GM23338 (cell line): ENCODE measurements around the gene ETV4. TPM values are rescaled to one million over a fixed set of nuclear protein-coding genes. Genes with fewer than 3 reads are reported as not detected.
A peak's percentile ranks its signal among the peaks of the same experiment; 100 is the strongest.

Source experiments
- ATAC-seq: fragments of 200-7000 bp; cut with Tn5 transposase; 3 replicates; pipeline ENCODE4 v1.9.1; 2020
- DNase-seq: peaks from one replicate; pipeline ENCODE4 v3.0.0-alpha.2; 2015; ENCODE audit warnings: low spot score
- H2AFZ ChIP-seq: fragments of 200-600 bp; sonication (generic); 2 replicates; pipeline ENCODE4 v1.8.0; 2016; ENCODE audit warnings: antibody characterized with exemption, mild to moderate bottlenecking, moderate library complexity
- H3F3A ChIP-seq: fragments of 200-600 bp; sonication (generic); replicated peaks from 2 replicates; pipeline ENCODE4 v1.8.0; 2017; ENCODE audit warnings: antibody characterized with exemption, mixed run types, low read depth
- H3K27ac ChIP-seq: fragments of 200-600 bp; sonication (generic); 2 replicates; pipeline ENCODE4 v1.6.1; 2016; ENCODE audit warnings: low read depth
- H3K27me3 ChIP-seq: fragments of 200-600 bp; sonication (generic); 2 replicates; pipeline ENCODE4 v1.8.0; 2016; ENCODE audit warnings: mild to moderate bottlenecking, mixed run types, moderate library complexity; ENCODE audit not compliant: insufficient read depth
- H3K36me3 ChIP-seq: fragments of 200-600 bp; sonication (generic); 2 replicates; pipeline ENCODE4 v1.8.0; 2016; ENCODE audit warnings: mild to moderate bottlenecking; ENCODE audit not compliant: insufficient read depth
- H3K4me1 ChIP-seq: fragments of 200-600 bp; sonication (generic); 2 replicates; pipeline ENCODE4 v1.8.0; 2016; ENCODE audit warnings: mild to moderate bottlenecking, moderate library complexity; ENCODE audit not compliant: insufficient read depth
- H3K4me2 ChIP-seq: fragments of 200-600 bp; sonication (generic); 2 replicates; pipeline ENCODE4 v1.7.1; 2017; ENCODE audit warnings: mixed run types
- H3K4me3 ChIP-seq: fragments of 200-600 bp; sonication (generic); 2 replicates; pipeline ENCODE4 v1.6.1; 2016; ENCODE audit warnings: mixed run types
- H3K79me2 ChIP-seq: fragments of 200-600 bp; sonication (generic); replicated peaks from 2 replicates; pipeline ENCODE4 v1.8.0; 2017; ENCODE audit warnings: mild to moderate bottlenecking; ENCODE audit not compliant: insufficient read depth
- H3K9me2 ChIP-seq: fragments of 200-600 bp; sonication (generic); 2 replicates; pipeline ENCODE4 v1.8.0; 2017; ENCODE audit not compliant: insufficient read depth
- H4K20me1 ChIP-seq: fragments of 200-600 bp; sonication (generic); replicated peaks from 2 replicates; pipeline ENCODE4 v1.8.0; 2017; ENCODE audit warnings: mild to moderate bottlenecking; ENCODE audit not compliant: insufficient read depth
- H3K27ac Mint-ChIP-seq: 2 replicates; pipeline ENCODE4 v1.8.0; 2020; ENCODE audit warnings: inconsistent platforms, mild to moderate bottlenecking, moderate library complexity, mixed read lengths
- H3K27me3 Mint-ChIP-seq: 3 replicates; pipeline ENCODE4 v1.8.0; 2022; ENCODE audit warnings: low read depth, mild to moderate bottlenecking, moderate library complexity, mixed read lengths, inconsistent platforms; ENCODE audit not compliant: insufficient read depth, poor library complexity
- H3K36me3 Mint-ChIP-seq: 3 replicates; pipeline ENCODE4 v1.8.0; 2021; ENCODE audit warnings: low read depth, mild to moderate bottlenecking, inconsistent platforms, moderate library complexity, mixed read lengths
- H3K4me1 Mint-ChIP-seq: 3 replicates; pipeline ENCODE4 v1.8.0; 2020; ENCODE audit warnings: mild to moderate bottlenecking, inconsistent platforms, mixed read lengths
- H3K4me3 Mint-ChIP-seq: 3 replicates; pipeline ENCODE4 v1.8.0; 2021; ENCODE audit warnings: moderate library complexity, mild to moderate bottlenecking, inconsistent platforms, mixed read lengths
- H3K9me3 Mint-ChIP-seq: 3 replicates; pipeline ENCODE4 v1.8.0; 2020; ENCODE audit warnings: moderate library complexity, mild to moderate bottlenecking, inconsistent platforms, mixed read lengths
- EZH2phosphoT487 ChIP-seq: fragments of 200-600 bp; sonication (generic); IDR thresholded peaks from one replicate; pipeline ENCODE4 v1.8.1; 2018; ENCODE audit warnings: antibody characterized with exemption; ENCODE audit not compliant: unreplicated experiment
- NANOG ChIP-seq: IDR thresholded peaks from 2 replicates; pipeline ENCODE4 v1.6.1; 2016; ENCODE audit warnings: antibody characterized with exemption, borderline replicate concordance
- POLR2AphosphoS5 ChIP-seq: IDR thresholded peaks from 2 replicates; pipeline ENCODE4 v1.6.1; 2016; ENCODE audit warnings: antibody characterized with exemption, low read depth
- REST ChIP-seq: IDR thresholded peaks from one replicate; pipeline ENCODE4 v1.6.1; 2018; ENCODE audit warnings: antibody characterized with exemption; ENCODE audit not compliant: unreplicated experiment
- polyA plus RNA-seq: library from polyadenylated mRNA; unstranded; fragments of >200 nt; fragmentation: Nextera tagmentation; extraction: Ambion mirVana; gene quantifications from 2 replicates; pipeline ENCODE4 v1.2.1, GENCODE V29; 2016
- total RNA-seq: library from RNA; depleted of rRNA; stranded (reverse); fragments of >200 nt; shearing (Covaris generic); gene quantifications from 2 replicates; pipeline ENCODE4 v1.2.3, GENCODE V29; 2014

ETV4 gene
- total and polyA plus RNA-seq, 2 experiments from 2014 or later = 97.2 to 149 TPM

GRCh38 chr17:43528988-43529814 lies 16.9 kb downstream of the ETV4 start:
- Mint-ChIP-seq H3K27me3 (peaks cover 29% of the 10 kb centered on the region), H3K9me3 (no peaks in the 10 kb centered on the region), H3K4me3 (peak overlapping the region; percentile 65; the same call in 1 of the 3 replicates), H3K4me1 (peaks cover 86% of the 10 kb centered on the region), H3K27ac (peak overlapping the region; percentile 69), H3K36me3 (peaks cover 69% of the 10 kb centered on the region)
- no peak overlapping the region for H2AFZ ChIP-seq
- no peaks in the 10 kb centered on the region for H3K27me3 ChIP-seq
- peaks cover 26% of the 10 kb centered on the region; the same call in 1 of the 2 replicates for H3K36me3 ChIP-seq
- DNase-seq (no peak), ATAC-seq (no peak)
- H3K9me2 ChIP-seq = no peaks in the 10 kb centered on the region
- no peaks in the 10 kb centered on the region for H4K20me1 ChIP-seq
- H3K4me1 ChIP-seq = peaks cover 57% of the 10 kb centered on the region
- H3K4me2 ChIP-seq = peak overlapping the region; percentile 80
- H3K27ac ChIP-seq = peak overlapping the region; percentile 81; the same call in 1 of the 2 replicates
- 0 out of 2 replicates have a peak, but pooled peaks cover 5% of the 10 kb centered on the region for H3K79me2 ChIP-seq
- peaks cover 57% of the 10 kb centered on the region for H3F3A ChIP-seq
- TF ChIP-seq REST = no peak
- H3K4me3 ChIP-seq = no peak overlapping the region

- peaks cover 26% of the 10 kb centered on the region; the same call in 1 of the 2 replicates for H3K36me3 ChIP-seq
- TF ChIP-seq NANOG = no peak
- TF ChIP-seq REST = no peak
- no peak for TF ChIP-seq POLR2AphosphoS5
- TF ChIP-seq EZH2phosphoT487 = no peak
Measured at GRCh38 chr17:43528319-43528987, 17.7 kb downstream of the ETV4 start.

More at GRCh38 chr17:43528319-43528987, 17.7 kb downstream of the ETV4 start:
- Mint-ChIP-seq H3K27me3 (peaks cover 29% of the 10 kb centered on the region), H3K36me3 (peaks cover 69% of the 10 kb centered on the region), H3K27ac (0 out of 2 replicates have a peak overlapping the region, but pooled peaks have one; percentile 69), H3K9me3 (no peaks in the 10 kb centered on the region), H3K4me3 (peak overlapping the region; percentile 46; the same call in 2 of the 3 replicates), H3K4me1 (peaks cover 80% of the 10 kb centered on the region)
- H3K9me2 ChIP-seq = no peaks in the 10 kb centered on the region
- peaks cover 61% of the 10 kb centered on the region for H3F3A ChIP-seq
- H3K4me3 ChIP-seq = no peak overlapping the region
- H2AFZ ChIP-seq = no peak overlapping the region
- H3K4me1 ChIP-seq = peaks cover 57% of the 10 kb centered on the region
- no peaks in the 10 kb centered on the region for H3K79me2 ChIP-seq
- no peak for ATAC-seq
- H3K27ac ChIP-seq = peak overlapping the region; percentile 59; the same call in 1 of the 2 replicates
- no peak overlapping the region for H3K4me2 ChIP-seq
- DNase-seq = no peak
- no peaks in the 10 kb centered on the region for H3K27me3 ChIP-seq
- 0 out of 2 replicates have a peak, but pooled peaks cover 3% of the 10 kb centered on the region for H4K20me1 ChIP-seq
